Measurements from ENCODE around the gene MACROD2. TPM values are rescaled to one million over a fixed set of nuclear protein-coding genes. Genes with fewer than 3 reads are reported as not detected.

MACROD2 gene
- total and polyA plus RNA-seq, 11 donors = 0.54 to 5.4 (median 2.4) TPM

- 85 to 89% (median 88%) methylated on average over 6 of the region's 6 CpGs for WGBS, 4 donors
- no peaks in the 10 kb centered on the region for H3K27me3 ChIP-seq
- no peaks in the 10 kb centered on the region for H3K9me3 ChIP-seq
- intact Hi-C loops (cut with DNase I) = no loop called here
- H3K36me3 ChIP-seq = no peaks in the 10 kb centered on the region
- H3K4me3 ChIP-seq = no peak overlapping the region
- DNase-seq (no peak), ATAC-seq (no peak)
- no peaks in the 10 kb centered on the region for H3K4me1 ChIP-seq
- TF ChIP-seq CTCF (IDR thresholded peaks at IDR 0.05) (no peak), POLR2A (IDR thresholded peaks at IDR 0.05) (no peak)
- H3K27ac ChIP-seq = no peak overlapping the region
These were observed 2033.6 kb downstream of the MACROD2 start for GRCh38 chr20:16028923-16029322.

GRCh38 chr20:16030253-16030652 is 2034.9 kb downstream of the MACROD2 start:
- 37 to 71% (median 60%) methylated on average over 2 of the region's 2 CpGs for WGBS, 4 donors
- intact Hi-C loops (cut with DNase I) = no loop called here
- no peak overlapping the region for H3K4me3 ChIP-seq
- DNase-seq = no peak
- no peak for ATAC-seq
- no peaks in the 10 kb centered on the region for H3K36me3 ChIP-seq
- no peak overlapping the region for H3K27ac ChIP-seq
- H3K9me3 ChIP-seq = no peaks in the 10 kb centered on the region
- no peaks in the 10 kb centered on the region for H3K4me1 ChIP-seq
- no peaks in the 10 kb centered on the region for H3K27me3 ChIP-seq
- no peak for TF ChIP-seq CTCF (IDR thresholded peaks at IDR 0.05)
- no peak for TF ChIP-seq POLR2A (IDR thresholded peaks at IDR 0.05)

GRCh38 chr20:16035576-16035975 is 2040.3 kb downstream of the MACROD2 start:
- no peak for ATAC-seq
- intact Hi-C loops (cut with DNase I) = no loop called here
- DNase-seq = no peak
- Histone ChIP-seq H3K9me3 (no peaks in the 10 kb centered on the region), H3K27me3 (no peaks in the 10 kb centered on the region), H3K27ac (no peak overlapping the region), H3K4me1 (no peaks in the 10 kb centered on the region), H3K36me3 (no peaks in the 10 kb centered on the region), H3K4me3 (no peak overlapping the region)
- 73 to 81% (median 78%) methylated on average over 3 of the region's 3 CpGs for WGBS, 4 donors
- TF ChIP-seq POLR2A (IDR thresholded peaks at IDR 0.05) = no peak

- H3K36me3 ChIP-seq = no peaks in the 10 kb centered on the region
- intact Hi-C loops (cut with DNase I) = no loop called here
- no peak for ATAC-seq
These were observed 2041.0 kb downstream of the MACROD2 start for GRCh38 chr20:16036331-16036730.

More at GRCh38 chr20:16036331-16036730, 2041.0 kb downstream of the MACROD2 start:
- no peak for DNase-seq
- H3K4me1 ChIP-seq = no peaks in the 10 kb centered on the region
- no peaks in the 10 kb centered on the region for H3K9me3 ChIP-seq
- no peak overlapping the region for H3K27ac ChIP-seq
- no peak overlapping the region for H3K4me3 ChIP-seq
- WGBS, 4 donors = 84 to 97% (median 88%) methylated on average over 1 of the region's 1 CpG
- no peaks in the 10 kb centered on the region for H3K27me3 ChIP-seq
- TF ChIP-seq POLR2A (IDR thresholded peaks at IDR 0.05) (no peak), CTCF (IDR thresholded peaks at IDR 0.05) (no peak)
